HepG2 (cell line): ENCODE data around the gene RTP5. TPM values are rescaled to one million over a fixed set of nuclear protein-coding genes. Genes with fewer than 3 reads are reported as not detected.

Experiments used
- ATAC-seq: fragments of 200-7000 bp; cut with Tn5 transposase; 3 replicates; pipeline ENCODE4 v1.9.1; 2020; ENCODE audit warnings: mild to moderate bottlenecking, moderate library complexity
- BruUV-seq: library from RNA; stranded (reverse); fragments of 400-500 nt; replicated peaks from 2 replicates; lab custom pipeline; 2021; lab: Mats Ljungman, UMichigan
- CTCF ChIA-PET: fragments of 300-600 bp; formaldehyde crosslinking; extraction: SDS; loops from one replicate; lab custom pipeline; 2021; ENCODE audit warnings: low total read pairs, inconsistent platforms, low intra/inter-chr PET ratio; lab: Yijun Ruan, JAX
- POLR2A ChIA-PET: fragments of 350-600 bp; sonication (Branson Sonifier 250); formaldehyde crosslinking; loops from one replicate; lab custom pipeline; 2020; ENCODE audit warnings: antibody characterized with exemption, inconsistent platforms; lab: Yijun Ruan, JAX
- DNase-seq: peaks from one replicate; pipeline ENCODE4 v3.0.0-alpha.2; 2015; ENCODE audit warnings: low spot score
- FAIRE-seq: peaks from 3 replicates; lab custom pipeline; 2011; peaks lifted over from hg19 to GRCh38; lab: Jason Lieb, UNC
- H2AFZ ChIP-seq: one replicate; pipeline ENCODE4 v1.6.1; 2011; ENCODE audit warnings: low read length, inconsistent platforms
- H3K27ac ChIP-seq: fragments of 300-600 bp; 3 replicates; pipeline ENCODE4 v1.8.0; 2011; ENCODE audit warnings: mixed run types, mild to moderate bottlenecking, mixed read lengths, low read length, inconsistent platforms; ENCODE audit not compliant: insufficient read depth; ENCODE audit errors: extremely low read length
- H3K27me3 ChIP-seq, 2 experiments: fragments of 200-600 bp in 1 of 2; 2 replicates in 1 of 2; 3 replicates in 1 of 2; pipeline versions ENCODE4 v1.6.0 to v1.8.0; 2011; ENCODE audit warnings: low read length in 2 of 2, mild to moderate bottlenecking in 2 of 2, moderate library complexity in 2 of 2, inconsistent platforms in 1 of 2; ENCODE audit not compliant: insufficient read depth in 2 of 2, control insufficient read depth in 1 of 2
- H3K36me3 ChIP-seq, 2 experiments: fragments of 200-600 bp in 1 of 2; replicated peaks in 1 of 2; 2 replicates in 1 of 2; 3 replicates in 1 of 2; pipeline versions ENCODE4 v1.5.1 to v1.8.0; 2011; ENCODE audit warnings: low read length in 2 of 2, inconsistent platforms in 1 of 2; ENCODE audit not compliant: insufficient read depth in 2 of 2, control insufficient read depth in 1 of 2
- H3K4me1 ChIP-seq: 2 replicates; pipeline ENCODE4 v1.5.1; 2012; ENCODE audit warnings: low read length, inconsistent platforms; ENCODE audit not compliant: insufficient read depth
- H3K4me2 ChIP-seq: 2 replicates; pipeline ENCODE4 v1.6.0; 2011; ENCODE audit warnings: low read depth, low read length, inconsistent platforms
- H3K4me3 ChIP-seq, 3 experiments: fragments of 200-600 bp in 1 of 3; sonication (generic), shearing (Covaris generic) in 1 of 3; replicated peaks in 1 of 3; 2 replicates each; pipeline ENCODE4 v1.5.1; 2011 to 2016; ENCODE audit warnings: low read length in 3 of 3, inconsistent platforms in 2 of 3, low read depth in 2 of 3, mild to moderate bottlenecking in 2 of 3, control low read depth in 1 of 3, mixed read lengths in 1 of 3; ENCODE audit not compliant: insufficient read depth in 1 of 3
- H3K79me2 ChIP-seq: one replicate; pipeline ENCODE4 v1.6.1; 2011; ENCODE audit warnings: low read length, inconsistent platforms; ENCODE audit not compliant: insufficient read depth
- H3K9ac ChIP-seq: 2 replicates; pipeline ENCODE4 v1.6.0; 2011; ENCODE audit warnings: mild to moderate bottlenecking, low read depth, low read length, inconsistent platforms; ENCODE audit not compliant: insufficient read depth
- H3K9me3 ChIP-seq: 2 replicates; pipeline ENCODE4 v1.5.1; 2012; ENCODE audit warnings: mild to moderate bottlenecking, low read length
- H4K20me1 ChIP-seq: 2 replicates; pipeline ENCODE4 v1.6.0; 2011; ENCODE audit warnings: inconsistent platforms, mild to moderate bottlenecking, low read length, moderate library complexity; ENCODE audit not compliant: insufficient read depth
- ELF4 ChIP-seq: sonication (generic); formaldehyde crosslinking; IDR thresholded peaks from 2 replicates; pipeline ENCODE4 v1.5.0; 2020; ENCODE audit warnings: missing genetic modification reagents, mild to moderate bottlenecking, moderate library complexity, borderline replicate concordance
- KDM5B ChIP-seq: sonication (generic); formaldehyde crosslinking; IDR thresholded peaks from 2 replicates; pipeline ENCODE4 v1.4.0; 2020; ENCODE audit warnings: missing genetic modification reagents, mild to moderate bottlenecking, borderline replicate concordance
- RFX3 ChIP-seq: IDR thresholded peaks from 2 replicates; pipeline ENCODE4 v1.6.1; 2016; ENCODE audit warnings: missing biosample characterization, missing genetic modification reagents
- SPEN ChIP-seq: sonication (generic); formaldehyde crosslinking; IDR thresholded peaks from 2 replicates; pipeline ENCODE4 v1.5.1; 2020; ENCODE audit warnings: low read depth, mild to moderate bottlenecking, missing genetic modification reagents
- ZNF589 ChIP-seq: sonication (generic); formaldehyde crosslinking; conservative IDR thresholded peaks from 2 replicates; pipeline ENCODE4 v1.8.0; 2022; ENCODE audit warnings: mild to moderate bottlenecking, moderate library complexity, missing genetic modification reagents
- WGBS: methylation state at CpG from one replicate; pipeline ENCODE4 v1.1.6; 2017; ENCODE audit warnings: low lambda C conversion rate; 5-methylcytosine and 5-hydroxymethylcytosine counted together
- in situ Hi-C: cut with HindIII; loops from 2 replicates; pipeline ENCODE4 v1.10.0; 2017; ENCODE audit warnings: low pct_unique_long_range_greater_than_20kb; ENCODE audit not compliant: extremely low pct_ligation_motif_present
- intact Hi-C: fragments of 100-400 bp; cut with micrococcal nuclease; formaldehyde crosslinking; loops from one replicate; pipeline ENCODE4 v1.10.0; 2022; ENCODE audit not compliant: unreplicated experiment
- polyA plus RNA-seq, 8 experiments: library from polyadenylated mRNA; depleted of rRNA in 3 of 8; stranded (reverse) in 7 of 8; unstranded in 1 of 8; fragments of >200 nt; fragmentation: Illumina TruSeq in 4 of 8; extraction: Trizol in 4 of 8; gene quantifications; 2 replicates each; pipeline versions ENCODE4 v1.2.1 to v1.2.3, GENCODE V29; 2011 to 2016; ENCODE audit warnings: low read depth in 4 of 8, missing spikeins in 1 of 8, mixed read lengths in 1 of 8; ENCODE audit not compliant: insufficient read depth in 1 of 8
- total RNA-seq, 5 experiments: library from RNA; depleted of rRNA; stranded (reverse); fragments of >200 nt; fragmentation: Illumina TruSeq; extraction: Trizol; gene quantifications; 2 replicates each; pipeline ENCODE4 v1.2.3, GENCODE V29; 2016; ENCODE audit warnings: low read depth in 1 of 5
- TF ChIP-seq, protein P1 (sequence below): sonication (generic); formaldehyde crosslinking; IDR thresholded peaks from 2 replicates; pipeline ENCODE4 v1.8.1; 2023; ENCODE audit warnings: mild to moderate bottlenecking, missing genetic modification reagents

Gene RTP5
- total and polyA plus RNA-seq, 2 of the 13 experiments (the other 11 are each of a cell fraction or from before 2014, with no cell fraction given), result not detected

DNA sequence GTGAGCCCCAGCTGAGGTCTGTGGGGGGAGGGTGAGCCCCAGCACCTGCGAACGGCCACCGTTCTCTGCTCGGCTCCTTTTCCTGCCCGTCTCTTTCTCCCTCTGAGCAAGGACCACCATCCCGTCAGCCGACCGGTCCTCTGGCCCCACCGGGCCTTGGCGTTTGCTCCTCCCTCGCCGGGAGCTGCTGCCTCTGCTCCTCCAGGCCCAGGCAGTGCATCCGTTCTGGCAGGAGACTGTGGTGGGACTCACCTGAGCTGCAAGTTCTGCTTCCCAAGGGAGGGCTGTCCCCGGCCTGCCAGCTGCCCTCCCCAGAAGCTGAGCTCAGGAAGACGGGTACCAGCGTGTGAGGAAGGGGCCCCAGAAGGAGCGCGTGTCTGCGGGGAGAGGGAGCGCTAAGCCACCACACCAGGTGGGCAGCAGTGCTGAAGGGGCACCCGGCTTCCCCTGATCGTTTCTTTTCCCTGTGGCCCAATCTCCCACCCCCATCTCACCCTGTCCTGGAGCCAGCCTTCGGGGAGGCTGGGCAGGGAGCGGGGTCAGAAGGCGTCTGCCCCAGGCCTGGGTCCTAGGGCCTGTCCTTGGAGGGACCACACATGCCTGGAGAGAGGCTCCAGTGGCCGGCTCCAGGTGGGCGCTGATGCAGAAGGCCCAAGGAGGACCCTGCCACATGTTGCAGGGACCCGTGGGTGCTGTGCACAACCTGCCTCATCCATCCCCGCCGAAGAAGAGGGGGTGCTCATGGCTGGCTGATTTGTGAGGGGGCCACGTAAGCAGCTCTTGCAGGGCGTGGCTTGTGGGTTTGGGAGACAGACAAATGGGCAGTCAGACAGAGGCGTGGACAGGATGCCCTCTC lies 2.5 kb upstream of the RTP5 start:
- intact Hi-C loops, result no loop called here
- Histone ChIP-seq H3K4me2 (no peak overlapping the region), H3K9ac (no peak overlapping the region), H3K9me3 (no peaks in the 10 kb centered on the region), H2AFZ (no peak overlapping the region), H3K27ac (no peak overlapping the region), H4K20me1 (0 out of 2 replicates have a peak, but pooled peaks cover 5% of the 10 kb centered on the region), H3K4me1 (no peaks in the 10 kb centered on the region), H3K4me3 (no peak overlapping the region), H3K27me3 (peaks cover 13 to 79% of the 10 kb centered on the region in 2 experiments; a peak in 4 of 5 replicates), H3K79me2 (no peaks in the 10 kb centered on the region), H3K36me3 (no peaks in the 10 kb centered on the region)
- WGBS, result 48% methylated on average over 33 of the region's 33 CpGs
- peak; percentile 21 for ATAC-seq
- FAIRE-seq, result no peak
- ChIA-PET POLR2A (interaction anchor here (1.1 to 1.4 kb wide), 2 partner anchors 59 to 96 kb away, joined by 3 to 4 read pairs; no protein-coding TSS in a partner anchor), CTCF (no interaction called here)
- no TSS peak for BruUV-seq
- in situ Hi-C loops, result no loop called here
- no peak for TF ChIP-seq RFX3
- 0 out of 2 replicates have a peak, but pooled peaks have one; percentile 16 for TF ChIP-seq ZNF589
- no peak for TF ChIP-seq ELF4 (CRISPR knock-in tag)
- TF ChIP-seq SPEN (CRISPR knock-in tag), result 0 out of 2 replicates have a peak, but pooled peaks have one; percentile 14
- TF ChIP-seq KDM5B (CRISPR knock-in tag), result no peak
- TF ChIP-seq, protein P1, sequence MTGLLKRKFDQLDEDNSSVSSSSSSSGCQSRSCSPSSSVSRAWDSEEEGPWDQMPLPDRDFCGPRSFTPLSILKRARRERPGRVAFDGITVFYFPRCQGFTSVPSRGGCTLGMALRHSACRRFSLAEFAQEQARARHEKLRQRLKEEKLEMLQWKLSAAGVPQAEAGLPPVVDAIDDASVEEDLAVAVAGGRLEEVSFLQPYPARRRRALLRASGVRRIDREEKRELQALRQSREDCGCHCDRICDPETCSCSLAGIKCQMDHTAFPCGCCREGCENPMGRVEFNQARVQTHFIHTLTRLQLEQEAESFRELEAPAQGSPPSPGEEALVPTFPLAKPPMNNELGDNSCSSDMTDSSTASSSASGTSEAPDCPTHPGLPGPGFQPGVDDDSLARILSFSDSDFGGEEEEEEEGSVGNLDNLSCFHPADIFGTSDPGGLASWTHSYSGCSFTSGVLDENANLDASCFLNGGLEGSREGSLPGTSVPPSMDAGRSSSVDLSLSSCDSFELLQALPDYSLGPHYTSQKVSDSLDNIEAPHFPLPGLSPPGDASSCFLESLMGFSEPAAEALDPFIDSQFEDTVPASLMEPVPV (CRISPR knock-in tag), result no peak
- no peak for DNase-seq
